Measurements from ENCODE around the gene ANKRD45.
"Not testable (repeated sequence)": the region's sequence is repeated elsewhere in the genome, so short reads cannot be mapped to it uniquely, and the experiment has no call there.

Gene ANKRD45

GRCh38 chr1:173663159-173663558 lies 6.5 kb downstream of the ANKRD45 start:
- TF ChIP-seq, protein P1, sequence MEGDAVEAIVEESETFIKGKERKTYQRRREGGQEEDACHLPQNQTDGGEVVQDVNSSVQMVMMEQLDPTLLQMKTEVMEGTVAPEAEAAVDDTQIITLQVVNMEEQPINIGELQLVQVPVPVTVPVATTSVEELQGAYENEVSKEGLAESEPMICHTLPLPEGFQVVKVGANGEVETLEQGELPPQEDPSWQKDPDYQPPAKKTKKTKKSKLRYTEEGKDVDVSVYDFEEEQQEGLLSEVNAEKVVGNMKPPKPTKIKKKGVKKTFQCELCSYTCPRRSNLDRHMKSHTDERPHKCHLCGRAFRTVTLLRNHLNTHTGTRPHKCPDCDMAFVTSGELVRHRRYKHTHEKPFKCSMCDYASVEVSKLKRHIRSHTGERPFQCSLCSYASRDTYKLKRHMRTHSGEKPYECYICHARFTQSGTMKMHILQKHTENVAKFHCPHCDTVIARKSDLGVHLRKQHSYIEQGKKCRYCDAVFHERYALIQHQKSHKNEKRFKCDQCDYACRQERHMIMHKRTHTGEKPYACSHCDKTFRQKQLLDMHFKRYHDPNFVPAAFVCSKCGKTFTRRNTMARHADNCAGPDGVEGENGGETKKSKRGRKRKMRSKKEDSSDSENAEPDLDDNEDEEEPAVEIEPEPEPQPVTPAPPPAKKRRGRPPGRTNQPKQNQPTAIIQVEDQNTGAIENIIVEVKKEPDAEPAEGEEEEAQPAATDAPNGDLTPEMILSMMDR (IDR thresholded peaks at IDR 0.05; ENCODE audit: low read depth, low read length), result no peak
- no peak overlapping the region for H3K4me3 ChIP-seq (replicated peaks in 1 of 2; ENCODE audit: low read depth in 2 of 2, low read length in 2 of 2)
- DNase-seq (ENCODE audit: low read depth in 2 of 2), result no peak

GRCh38 chr1:173661763-173662162 lies 7.9 kb downstream of the ANKRD45 start:
- no peak overlapping the region for H3K4me3 ChIP-seq (replicated peaks in 1 of 2; ENCODE audit: low read depth in 2 of 2, low read length in 2 of 2)
- no peak for DNase-seq (ENCODE audit: low read depth in 2 of 2)
- TF ChIP-seq, protein P1 (IDR thresholded peaks at IDR 0.05; ENCODE audit: low read depth, low read length), result no peak

DNA sequence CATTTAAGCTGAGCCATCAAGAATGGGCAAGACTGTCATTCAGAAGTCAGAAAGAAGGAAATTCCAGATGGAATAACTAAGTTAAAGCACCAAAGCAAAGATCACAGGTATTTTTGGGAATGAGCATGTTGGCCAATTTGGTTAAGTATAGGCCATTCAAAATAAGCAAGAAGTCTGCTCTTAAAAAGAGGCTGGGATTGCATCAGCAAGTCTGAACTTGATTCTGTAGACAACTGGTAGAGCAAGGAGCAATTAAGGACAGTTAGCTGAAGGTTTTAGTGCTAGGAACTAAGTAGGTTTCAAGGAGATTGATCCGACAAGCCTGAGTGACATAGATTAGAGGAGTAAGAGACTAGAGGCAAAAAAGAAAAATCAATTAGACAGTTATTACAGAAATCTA lies 8.4 kb downstream of the ANKRD45 start:
- TF ChIP-seq, protein P1 (IDR thresholded peaks at IDR 0.05; ENCODE audit: low read depth, low read length), result no peak
- no peak for DNase-seq (ENCODE audit: low read depth in 2 of 2)
- no peak overlapping the region for H3K4me3 ChIP-seq (replicated peaks in 1 of 2; ENCODE audit: low read depth in 2 of 2, low read length in 2 of 2)

DNA sequence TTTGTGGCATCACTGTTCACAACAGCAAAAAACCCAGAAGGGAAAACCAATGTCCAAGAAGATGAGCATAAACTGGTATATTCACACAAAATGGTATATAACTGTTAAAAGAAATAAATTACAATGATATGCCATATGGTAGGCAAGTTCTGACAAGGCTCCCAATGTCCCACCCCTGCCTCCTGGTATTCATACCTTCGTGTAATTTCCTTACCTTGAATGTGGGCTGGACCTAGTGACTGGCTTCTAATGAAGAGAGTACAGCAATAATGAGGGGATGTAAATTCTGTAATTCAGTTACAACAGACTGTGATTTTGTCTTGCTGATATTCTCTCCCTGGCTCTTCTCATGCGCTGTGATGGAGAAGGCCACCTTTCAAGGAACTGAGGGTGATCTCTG lies 9.3 kb downstream of the ANKRD45 start:
- TF ChIP-seq, protein P1 (IDR thresholded peaks at IDR 0.05; ENCODE audit: low read depth, low read length), result no peak
- DNase-seq (ENCODE audit: low read depth in 2 of 2), result no peak

DNA sequence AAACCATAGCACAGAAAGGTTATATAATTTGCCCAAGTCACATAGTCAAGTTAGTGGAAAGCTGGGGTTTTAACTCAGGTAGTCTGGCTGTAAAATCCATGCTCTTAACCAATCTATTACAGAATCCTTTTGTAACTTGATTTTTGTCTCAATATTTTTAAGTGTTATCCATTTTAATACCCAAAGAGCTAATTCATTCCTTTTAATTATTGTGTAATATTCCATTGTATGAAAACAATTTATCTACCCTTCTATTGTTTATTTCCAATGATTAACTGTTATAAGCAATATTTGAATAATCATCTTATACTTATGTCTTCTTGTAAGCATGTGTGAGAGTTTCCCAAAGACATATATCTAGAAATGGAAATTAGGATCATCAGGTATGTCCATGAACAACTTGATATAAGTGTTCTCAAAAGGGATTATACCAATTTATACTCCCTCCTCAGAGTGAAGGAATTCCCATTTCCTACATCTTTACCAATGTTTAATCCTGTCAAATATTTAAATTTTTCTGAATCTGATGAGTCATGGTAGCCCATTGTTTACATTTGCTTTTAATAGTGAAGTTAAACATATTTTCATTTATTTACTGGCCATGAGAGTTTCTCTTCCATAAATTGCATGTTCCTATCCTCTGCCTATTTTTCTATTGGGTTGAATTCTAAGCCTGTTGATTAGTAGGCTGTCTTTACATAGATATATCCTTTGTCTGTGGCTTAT lies 20.6 kb downstream of the ANKRD45 start:
- TF ChIP-seq, protein P1 (IDR thresholded peaks at IDR 0.05; ENCODE audit: low read depth, low read length), result no peak
- H3K4me3 ChIP-seq (replicated peaks in 1 of 2; ENCODE audit: low read depth in 2 of 2, low read length in 2 of 2), result no peak overlapping the region
- no peak for DNase-seq (ENCODE audit: low read depth in 2 of 2)

More for the DNA sequence above, 9.3 kb downstream of the ANKRD45 start:
- H3K4me3 ChIP-seq (replicated peaks in 1 of 2; ENCODE audit: low read depth in 2 of 2, low read length in 2 of 2), result no peak overlapping the region

- TF ChIP-seq, protein P1 (IDR thresholded peaks at IDR 0.05; ENCODE audit: low read depth, low read length), result no peak
- no peak for DNase-seq (ENCODE audit: low read depth in 2 of 2)
Measured at GRCh38 chr1:173646656-173647055, 23.0 kb downstream of the ANKRD45 start.

DNA sequence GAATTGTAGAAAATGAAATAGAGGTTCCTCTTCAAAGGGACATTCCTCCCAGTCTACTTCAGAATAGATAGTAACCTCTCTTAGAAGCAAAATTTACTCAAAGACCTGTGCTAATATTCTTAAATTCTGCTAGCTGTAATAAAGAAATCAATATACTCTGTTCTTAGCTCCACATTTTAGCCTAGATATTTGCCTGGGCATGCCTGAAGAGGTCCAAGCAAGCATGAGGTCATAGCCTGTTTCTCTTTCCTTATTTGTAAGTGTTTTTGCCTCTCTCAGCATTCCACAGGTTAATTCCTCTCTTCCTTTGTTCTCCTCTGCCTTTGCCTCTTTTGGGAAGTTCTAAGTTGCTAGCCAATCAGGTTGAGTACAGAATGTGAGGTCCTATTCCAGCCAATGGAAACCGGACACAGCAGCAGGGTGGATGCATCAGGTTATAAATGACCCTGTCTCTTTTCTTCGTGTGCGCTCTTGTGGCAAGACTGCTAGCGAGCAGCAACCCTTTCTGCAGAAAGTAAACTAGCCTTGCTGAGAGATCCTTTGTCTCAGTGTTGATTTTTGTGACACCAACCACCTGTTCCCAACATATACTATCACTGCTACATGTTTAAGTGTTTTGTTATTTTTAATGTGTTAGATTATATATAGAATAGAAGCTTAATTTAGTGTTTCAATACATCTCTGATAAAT lies 27.1 kb downstream of the ANKRD45 start:
- not testable (repeated sequence) for H3K4me3 ChIP-seq (replicated peaks in 1 of 2; ENCODE audit: low read depth in 2 of 2, low read length in 2 of 2)
- peak in 1 of 2 donors; percentile 24 for DNase-seq (ENCODE audit: low read depth in 2 of 2)

More at GRCh38 chr1:173646656-173647055, 23.0 kb downstream of the ANKRD45 start:
- H3K4me3 ChIP-seq (replicated peaks in 1 of 2; ENCODE audit: low read depth in 2 of 2, low read length in 2 of 2), result no peak overlapping the region
